Rectal smooth muscle tissue (tissue), 1 donor: ENCODE results near the gene NAA40.

Experiments used
- H3K27ac ChIP-seq: one replicate; pipeline ENCODE4 v1.7.0; 2013; ENCODE audit warnings: low read depth, low read length, inconsistent platforms
- H3K27me3 ChIP-seq: one replicate; pipeline ENCODE4 v1.7.0; 2013; ENCODE audit warnings: low read length; ENCODE audit not compliant: control insufficient read depth, insufficient read depth
- H3K36me3 ChIP-seq: one replicate; pipeline ENCODE4 v1.7.0; 2013; ENCODE audit warnings: low read length; ENCODE audit not compliant: control insufficient read depth, insufficient read depth
- H3K4me1 ChIP-seq: one replicate; pipeline ENCODE4 v1.7.0; 2013; ENCODE audit warnings: low read length; ENCODE audit not compliant: control insufficient read depth, insufficient read depth
- H3K4me3 ChIP-seq: one replicate; pipeline ENCODE4 v1.7.0; 2013; ENCODE audit warnings: low read length
- H3K9ac ChIP-seq: one replicate; pipeline ENCODE4 v1.7.0; 2013; ENCODE audit warnings: low read length

NAA40 gene

GRCh38 chr11:63915961-63916836 is 22.6 kb upstream of the NAA40 start:
- no peaks in the 10 kb centered on the region for H3K36me3 ChIP-seq
- H3K9ac ChIP-seq = no peak overlapping the region
- H3K27ac ChIP-seq = no peak overlapping the region
- H3K27me3 ChIP-seq = peaks cover 3% of the 10 kb centered on the region
- peaks cover 17% of the 10 kb centered on the region for H3K4me1 ChIP-seq
- peak overlapping the region; percentile 56 for H3K4me3 ChIP-seq

GRCh38 chr11:63916837-63917691 is 21.7 kb upstream of the NAA40 start, which contains the start of gene RCOR2:
Gene RCOR2 (minus strand): TSS chr11:63917164. CDS start chr11:63916456, 708 bp downstream.
- peak within 1 kb of the TSS; percentile 44 for H3K27ac ChIP-seq
- H3K27me3 ChIP-seq = peaks cover 3% of the 10 kb centered on the region
- H3K9ac ChIP-seq = peak within 1 kb of the TSS; percentile 33
- no peaks in the 10 kb centered on the region for H3K36me3 ChIP-seq
- H3K4me1 ChIP-seq = peaks cover 17% of the 10 kb centered on the region
- peak within 1 kb of the TSS; percentile 69 for H3K4me3 ChIP-seq

GRCh38 chr11:63917692-63918506 is 20.9 kb upstream of the NAA40 start:
- Histone ChIP-seq H3K4me3 (peak overlapping the region; percentile 69), H3K9ac (peak overlapping the region; percentile 33), H3K36me3 (no peaks in the 10 kb centered on the region), H3K4me1 (peaks cover 17% of the 10 kb centered on the region), H3K27me3 (peaks cover 3% of the 10 kb centered on the region), H3K27ac (peak overlapping the region; percentile 44)

GRCh38 chr11:63918507-63919191 is 20.2 kb upstream of the NAA40 start:
- peak overlapping the region; percentile 44 for H3K27ac ChIP-seq
- no peaks in the 10 kb centered on the region for H3K36me3 ChIP-seq
- peak overlapping the region; percentile 47 for H3K4me3 ChIP-seq
- H3K27me3 ChIP-seq = peaks cover 3% of the 10 kb centered on the region
- H3K4me1 ChIP-seq = peaks cover 17% of the 10 kb centered on the region
- no peak overlapping the region for H3K9ac ChIP-seq

- Histone ChIP-seq H3K9ac (no peak overlapping the region), H3K27ac (peak overlapping the region; percentile 44), H3K36me3 (no peaks in the 10 kb centered on the region), H3K27me3 (peaks cover 3% of the 10 kb centered on the region), H3K4me1 (peaks cover 17% of the 10 kb centered on the region), H3K4me3 (peak overlapping the region; percentile 47)
Measured at GRCh38 chr11:63919267-63920125, 19.3 kb upstream of the NAA40 start.

GRCh38 chr11:63920126-63920938 is 18.5 kb upstream of the NAA40 start:
- peaks cover 17% of the 10 kb centered on the region for H3K4me1 ChIP-seq
- peak overlapping the region; percentile 47 for H3K4me3 ChIP-seq
- H3K27me3 ChIP-seq = peaks cover 3% of the 10 kb centered on the region
- H3K9ac ChIP-seq = no peak overlapping the region
- no peaks in the 10 kb centered on the region for H3K36me3 ChIP-seq
- H3K27ac ChIP-seq = peak overlapping the region; percentile 44

GRCh38 chr11:63920939-63921417 is 17.8 kb upstream of the NAA40 start:
- Histone ChIP-seq H3K4me3 (no peak overlapping the region), H3K27ac (no peak overlapping the region), H3K27me3 (peaks cover under 1% of the 10 kb centered on the region), H3K36me3 (no peaks in the 10 kb centered on the region), H3K9ac (no peak overlapping the region), H3K4me1 (peaks cover 17% of the 10 kb centered on the region)

- H3K27me3 ChIP-seq = no peaks in the 10 kb centered on the region
- peaks cover 9% of the 10 kb centered on the region for H3K4me1 ChIP-seq
- no peak overlapping the region for H3K4me3 ChIP-seq
- H3K36me3 ChIP-seq = no peaks in the 10 kb centered on the region
- H3K9ac ChIP-seq = no peak overlapping the region
- no peak overlapping the region for H3K27ac ChIP-seq
Measured at GRCh38 chr11:63922673-63923192, 16.1 kb upstream of the NAA40 start.

GRCh38 chr11:63923319-63923718 is 15.5 kb upstream of the NAA40 start:
- H3K9ac ChIP-seq = no peak overlapping the region
- H3K4me3 ChIP-seq = no peak overlapping the region
- no peaks in the 10 kb centered on the region for H3K36me3 ChIP-seq
- H3K27me3 ChIP-seq = no peaks in the 10 kb centered on the region
- H3K4me1 ChIP-seq = peaks cover 6% of the 10 kb centered on the region
- H3K27ac ChIP-seq = no peak overlapping the region

- H3K4me3 ChIP-seq = no peak overlapping the region
- H3K9ac ChIP-seq = no peak overlapping the region
- no peaks in the 10 kb centered on the region for H3K27me3 ChIP-seq
- no peaks in the 10 kb centered on the region for H3K4me1 ChIP-seq
- H3K36me3 ChIP-seq = no peaks in the 10 kb centered on the region
- H3K27ac ChIP-seq = no peak overlapping the region
Measured at GRCh38 chr11:63929616-63930015, 9.2 kb upstream of the NAA40 start.
